ENCODE data around the gene PHF21B.

Gene PHF21B

GRCh38 chr22:44834065-44834464 is 175.7 kb downstream of the PHF21B start:
- no peak for DNase-seq

- DNase-seq = no peak
These were observed 177.9 kb downstream of the PHF21B start for GRCh38 chr22:44831885-44832284.
